GF-D8 (cell line): ENCODE data around the gene OLIG3.

ENCODE experiments used
- DNase-seq: peaks from one replicate; lab custom pipeline; 2025; lab: John Stamatoyannopoulos, UW

The OLIG3 gene

GRCh38 chr6:137467211-137467610 is 27.0 kb downstream of the OLIG3 start:
- no peak for DNase-seq

- DNase-seq, result no peak
These were observed 28.7 kb downstream of the OLIG3 start for GRCh38 chr6:137465378-137466009.

GRCh38 chr6:137452333-137452894 is 41.8 kb downstream of the OLIG3 start:
- no peak for DNase-seq

GRCh38 chr6:137443901-137444300 is 50.3 kb downstream of the OLIG3 start:
- DNase-seq, result no peak
